Thyroid gland (tissue), 4 donors: ENCODE results near the gene CDC123.

Experiments
- POLR2A ChIP-seq, 2 donors: fragments of 450-650 bp; IDR thresholded peaks; one replicate each; pipeline ENCODE4 v1.6.1; 2017; ENCODE audit warnings: antibody characterized with exemption in 2 of 2, mild to moderate bottlenecking in 2 of 2, moderate library complexity in 1 of 2
- TF ChIP-seq, protein P1 (sequence below), 6 experiments: fragments of 200-600 bp in 3 of 6; fragments of 450-650 bp in 3 of 6; sonication (generic) in 3 of 6; IDR thresholded peaks; one replicate each; pipeline ENCODE4 v1.5.1; 2016 to 2019; ENCODE audit warnings: antibody characterized with exemption in 6 of 6, mild to moderate bottlenecking in 2 of 6, inconsistent platforms in 1 of 6, moderate library complexity in 1 of 6

DNA sequence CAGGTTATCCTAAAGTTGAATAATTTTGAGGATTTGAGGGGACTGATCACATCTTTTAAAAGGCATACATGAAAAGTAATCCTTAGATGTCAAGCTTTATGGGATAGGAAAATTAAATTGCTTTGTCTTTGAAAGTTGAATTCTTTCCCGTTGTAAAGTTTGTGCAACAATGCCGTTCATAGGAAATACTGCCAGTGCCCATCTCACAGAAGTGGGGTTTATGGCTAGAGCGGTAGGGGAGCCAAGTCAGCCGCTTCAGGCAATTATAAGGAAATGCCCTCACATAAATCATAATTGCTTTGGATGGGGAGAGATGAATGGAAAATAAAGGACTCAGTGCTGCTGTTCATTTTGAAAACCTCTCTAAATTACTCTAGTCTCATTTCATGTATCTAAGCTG, 18.1 kb downstream of the CDC123 start:
- TF ChIP-seq, protein P1, sequence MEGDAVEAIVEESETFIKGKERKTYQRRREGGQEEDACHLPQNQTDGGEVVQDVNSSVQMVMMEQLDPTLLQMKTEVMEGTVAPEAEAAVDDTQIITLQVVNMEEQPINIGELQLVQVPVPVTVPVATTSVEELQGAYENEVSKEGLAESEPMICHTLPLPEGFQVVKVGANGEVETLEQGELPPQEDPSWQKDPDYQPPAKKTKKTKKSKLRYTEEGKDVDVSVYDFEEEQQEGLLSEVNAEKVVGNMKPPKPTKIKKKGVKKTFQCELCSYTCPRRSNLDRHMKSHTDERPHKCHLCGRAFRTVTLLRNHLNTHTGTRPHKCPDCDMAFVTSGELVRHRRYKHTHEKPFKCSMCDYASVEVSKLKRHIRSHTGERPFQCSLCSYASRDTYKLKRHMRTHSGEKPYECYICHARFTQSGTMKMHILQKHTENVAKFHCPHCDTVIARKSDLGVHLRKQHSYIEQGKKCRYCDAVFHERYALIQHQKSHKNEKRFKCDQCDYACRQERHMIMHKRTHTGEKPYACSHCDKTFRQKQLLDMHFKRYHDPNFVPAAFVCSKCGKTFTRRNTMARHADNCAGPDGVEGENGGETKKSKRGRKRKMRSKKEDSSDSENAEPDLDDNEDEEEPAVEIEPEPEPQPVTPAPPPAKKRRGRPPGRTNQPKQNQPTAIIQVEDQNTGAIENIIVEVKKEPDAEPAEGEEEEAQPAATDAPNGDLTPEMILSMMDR (IDR thresholded peaks at IDR 0.05) = no peak
- no peak for TF ChIP-seq POLR2A (IDR thresholded peaks at IDR 0.05)
